Measurements from ENCODE around the gene COPS7A.

The COPS7A gene

GRCh38 chr12:6748761-6749160 lies 24.9 kb downstream of the COPS7A start:
- no peak for TF ChIP-seq EZH2 (optimal IDR thresholded peaks at IDR 0.05; ENCODE audit: low read depth, low read length)
- no peak for TF ChIP-seq EZH2phosphoT487 (IDR thresholded peaks at IDR 0.05; ENCODE audit: low read length)
- TF ChIP-seq CTCF (IDR thresholded peaks at IDR 0.05; ENCODE audit: low read length) = no peak
- H3K36me3 ChIP-seq (replicated peaks; ENCODE audit: insufficient read depth, low read length) = no peaks in the 10 kb centered on the region

DNA sequence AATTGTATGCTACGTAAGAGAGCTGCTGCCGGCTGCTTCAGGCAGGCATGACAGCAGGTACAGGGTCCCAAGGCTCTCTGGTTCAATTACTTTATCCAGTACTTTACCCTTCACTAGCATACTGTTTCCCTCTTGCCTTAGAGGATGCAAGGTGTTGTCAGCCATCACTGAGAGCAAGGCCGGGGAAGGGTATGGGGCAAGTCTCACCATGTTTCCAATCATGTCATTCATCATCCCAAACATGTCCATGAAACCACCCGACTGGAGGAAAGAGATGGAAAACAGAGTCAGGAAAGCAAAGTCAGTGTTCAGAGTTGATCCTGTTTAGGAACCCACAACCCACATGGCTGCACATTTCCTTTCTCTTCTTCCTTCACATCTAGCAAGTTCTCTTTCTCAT lies 26.7 kb downstream of the COPS7A start:
- Histone ChIP-seq H3K4me1 (ENCODE audit: low read length) (peaks cover 14% of the 10 kb centered on the region), H3K27me3 (replicated peaks; ENCODE audit: insufficient read depth, low read length) (no peaks in the 10 kb centered on the region), H3K9me3 (replicated peaks; ENCODE audit: insufficient read depth, low read length) (no peaks in the 10 kb centered on the region), H3K36me3 (replicated peaks; ENCODE audit: insufficient read depth, low read length) (no peaks in the 10 kb centered on the region), H3K4me2 (ENCODE audit: low read depth, low read length) (no peak overlapping the region), H3F3A (ENCODE audit: insufficient read depth, low read length) (peaks cover 5% of the 10 kb centered on the region; the same call in 1 of the 2 replicates), H3K27ac (ENCODE audit: low read length) (no peak overlapping the region), H3K9ac (ENCODE audit: low read length) (no peak overlapping the region), H3K79me2 (ENCODE audit: low read length) (peaks cover 15% of the 10 kb centered on the region), H3K4me3 (ENCODE audit: low read length) (no peak overlapping the region), H4K20me1 (ENCODE audit: insufficient read depth, low read length) (no peaks in the 10 kb centered on the region), H2AFZ (ENCODE audit: low read length) (no peak overlapping the region), H3K9me2 (replicated peaks; ENCODE audit: insufficient read depth, low read length) (no peaks in the 10 kb centered on the region)
- TF ChIP-seq EZH2phosphoT487 (IDR thresholded peaks at IDR 0.05; ENCODE audit: low read length) (no peak), EZH2 (optimal IDR thresholded peaks at IDR 0.05; ENCODE audit: low read depth, low read length) (no peak), CTCF (IDR thresholded peaks at IDR 0.05; ENCODE audit: low read length) (no peak)
- DNase-seq = no peak

More at GRCh38 chr12:6748761-6749160, 24.9 kb downstream of the COPS7A start:
- Histone ChIP-seq H3K27me3 (replicated peaks; ENCODE audit: insufficient read depth, low read length) (no peaks in the 10 kb centered on the region), H4K20me1 (ENCODE audit: insufficient read depth, low read length) (no peaks in the 10 kb centered on the region), H3K4me1 (ENCODE audit: low read length) (peaks cover 9% of the 10 kb centered on the region), H2AFZ (ENCODE audit: low read length) (no peak overlapping the region), H3F3A (ENCODE audit: insufficient read depth, low read length) (no peaks in the 10 kb centered on the region), H3K27ac (ENCODE audit: low read length) (no peak overlapping the region), H3K9me3 (replicated peaks; ENCODE audit: insufficient read depth, low read length) (no peaks in the 10 kb centered on the region), H3K4me2 (ENCODE audit: low read depth, low read length) (no peak overlapping the region), H3K9ac (ENCODE audit: low read length) (no peak overlapping the region), H3K9me2 (replicated peaks; ENCODE audit: insufficient read depth, low read length) (no peaks in the 10 kb centered on the region), H3K4me3 (ENCODE audit: low read length) (no peak overlapping the region), H3K79me2 (ENCODE audit: low read length) (peaks cover 15% of the 10 kb centered on the region)
- DNase-seq = no peak

GRCh38 chr12:6751767-6752166 lies 27.9 kb downstream of the COPS7A start:
- Histone ChIP-seq H3K9ac (ENCODE audit: low read length) (peak overlapping the region; percentile 83; the same call in 1 of the 2 replicates), H3F3A (ENCODE audit: insufficient read depth, low read length) (peaks cover 5% of the 10 kb centered on the region; the same call in 1 of the 2 replicates), H3K4me3 (ENCODE audit: low read length) (peak overlapping the region; percentile 99), H3K79me2 (ENCODE audit: low read length) (peaks cover 15% of the 10 kb centered on the region), H4K20me1 (ENCODE audit: insufficient read depth, low read length) (no peaks in the 10 kb centered on the region), H2AFZ (ENCODE audit: low read length) (no peak overlapping the region), H3K9me2 (replicated peaks; ENCODE audit: insufficient read depth, low read length) (no peaks in the 10 kb centered on the region), H3K36me3 (replicated peaks; ENCODE audit: insufficient read depth, low read length) (no peaks in the 10 kb centered on the region), H3K4me1 (ENCODE audit: low read length) (peaks cover 14% of the 10 kb centered on the region), H3K9me3 (replicated peaks; ENCODE audit: insufficient read depth, low read length) (no peaks in the 10 kb centered on the region), H3K27me3 (replicated peaks; ENCODE audit: insufficient read depth, low read length) (no peaks in the 10 kb centered on the region), H3K4me2 (ENCODE audit: low read depth, low read length) (peak overlapping the region; percentile 78; the same call in 1 of the 2 replicates), H3K27ac (ENCODE audit: low read length) (no peak overlapping the region)
- no peak for DNase-seq
- TF ChIP-seq EZH2 (optimal IDR thresholded peaks at IDR 0.05; ENCODE audit: low read depth, low read length) (no peak), EZH2phosphoT487 (IDR thresholded peaks at IDR 0.05; ENCODE audit: low read length) (no peak), CTCF (IDR thresholded peaks at IDR 0.05; ENCODE audit: low read length) (no peak)
